Breast epithelium (tissue), 3 donors: ENCODE data around the gene IGFLR1.

Experiments
- POLR2A ChIP-seq: fragments of 450-650 bp; IDR thresholded peaks from one replicate; pipeline ENCODE4 v1.6.1; 2016; ENCODE audit warnings: antibody characterized with exemption, mild to moderate bottlenecking, moderate library complexity
- POLR2AphosphoS5 ChIP-seq, 3 donors: sonication (generic); formaldehyde crosslinking; IDR thresholded peaks; one replicate each; pipeline ENCODE4 v1.6.1; 2017; ENCODE audit warnings: antibody characterized with exemption in 3 of 3
- TF ChIP-seq, protein P1 (sequence below), 3 donors: fragments of 450-650 bp; IDR thresholded peaks; one replicate each; pipeline ENCODE4 v1.5.1; 2016 to 2017; ENCODE audit warnings: antibody characterized with exemption in 3 of 3, mild to moderate bottlenecking in 3 of 3, moderate library complexity in 3 of 3

GRCh38 chr19:35715981-35716800, 26.1 kb downstream of the IGFLR1 start:
- TF ChIP-seq POLR2A (no peak), POLR2AphosphoS5 (IDR thresholded peaks at IDR 0.05) (no peak)
- TF ChIP-seq, protein P1, sequence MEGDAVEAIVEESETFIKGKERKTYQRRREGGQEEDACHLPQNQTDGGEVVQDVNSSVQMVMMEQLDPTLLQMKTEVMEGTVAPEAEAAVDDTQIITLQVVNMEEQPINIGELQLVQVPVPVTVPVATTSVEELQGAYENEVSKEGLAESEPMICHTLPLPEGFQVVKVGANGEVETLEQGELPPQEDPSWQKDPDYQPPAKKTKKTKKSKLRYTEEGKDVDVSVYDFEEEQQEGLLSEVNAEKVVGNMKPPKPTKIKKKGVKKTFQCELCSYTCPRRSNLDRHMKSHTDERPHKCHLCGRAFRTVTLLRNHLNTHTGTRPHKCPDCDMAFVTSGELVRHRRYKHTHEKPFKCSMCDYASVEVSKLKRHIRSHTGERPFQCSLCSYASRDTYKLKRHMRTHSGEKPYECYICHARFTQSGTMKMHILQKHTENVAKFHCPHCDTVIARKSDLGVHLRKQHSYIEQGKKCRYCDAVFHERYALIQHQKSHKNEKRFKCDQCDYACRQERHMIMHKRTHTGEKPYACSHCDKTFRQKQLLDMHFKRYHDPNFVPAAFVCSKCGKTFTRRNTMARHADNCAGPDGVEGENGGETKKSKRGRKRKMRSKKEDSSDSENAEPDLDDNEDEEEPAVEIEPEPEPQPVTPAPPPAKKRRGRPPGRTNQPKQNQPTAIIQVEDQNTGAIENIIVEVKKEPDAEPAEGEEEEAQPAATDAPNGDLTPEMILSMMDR (IDR thresholded peaks at IDR 0.05): no peak
